ENCODE measurements around the gene PPIC. TPM values are rescaled to one million over a fixed set of nuclear protein-coding genes. Genes with fewer than 3 reads are reported as not detected.

PPIC gene
- total RNA-seq, result 26.5 TPM in 2 replicates
- polyA plus RNA-seq, result 34.7 and 36.4 TPM in 2 replicates
- polyA plus RNA-seq (2011; cell fraction: cytosol; rRNA removed), result 33.3 and 34.3 TPM in 2 replicates
- polyA plus RNA-seq (2011; cell fraction: nucleus; rRNA removed), result 7.6 and 9.2 TPM in 2 replicates
- polyA plus RNA-seq (2012), result 35.8 and 39.6 TPM in 2 replicates
- polyA minus RNA-seq, result 42.2 and 53.6 TPM in 2 replicates
- polyA minus RNA-seq (2011; cell fraction: cytosol; rRNA and poly(A)+ RNA removed), result 12.7 TPM
- polyA minus RNA-seq (2011; cell fraction: nucleus; rRNA and poly(A)+ RNA removed), result 2.7 and 3.4 TPM in 2 replicates
- percentile 45 among the genes with signal in this experiment for Bru-seq, nascent RNA
- percentile 58 among the genes with signal in this experiment for BruChase-seq, experiment 1, labeled RNA remaining after a 6-hour chase
- percentile 51 among the genes with signal in this experiment for BruChase-seq, experiment 2, labeled RNA remaining after a 2-hour chase
- long read RNA-seq, transcript PPIC-201 (5 exons, 1,380 nt), result major isoform, 161 of 167 reads
- long read RNA-seq, partial matches to known transcripts, result 5 of 167 reads
- long read RNA-seq, other reads (novel, unspliced or antisense), result 1 of 167 reads

DNA sequence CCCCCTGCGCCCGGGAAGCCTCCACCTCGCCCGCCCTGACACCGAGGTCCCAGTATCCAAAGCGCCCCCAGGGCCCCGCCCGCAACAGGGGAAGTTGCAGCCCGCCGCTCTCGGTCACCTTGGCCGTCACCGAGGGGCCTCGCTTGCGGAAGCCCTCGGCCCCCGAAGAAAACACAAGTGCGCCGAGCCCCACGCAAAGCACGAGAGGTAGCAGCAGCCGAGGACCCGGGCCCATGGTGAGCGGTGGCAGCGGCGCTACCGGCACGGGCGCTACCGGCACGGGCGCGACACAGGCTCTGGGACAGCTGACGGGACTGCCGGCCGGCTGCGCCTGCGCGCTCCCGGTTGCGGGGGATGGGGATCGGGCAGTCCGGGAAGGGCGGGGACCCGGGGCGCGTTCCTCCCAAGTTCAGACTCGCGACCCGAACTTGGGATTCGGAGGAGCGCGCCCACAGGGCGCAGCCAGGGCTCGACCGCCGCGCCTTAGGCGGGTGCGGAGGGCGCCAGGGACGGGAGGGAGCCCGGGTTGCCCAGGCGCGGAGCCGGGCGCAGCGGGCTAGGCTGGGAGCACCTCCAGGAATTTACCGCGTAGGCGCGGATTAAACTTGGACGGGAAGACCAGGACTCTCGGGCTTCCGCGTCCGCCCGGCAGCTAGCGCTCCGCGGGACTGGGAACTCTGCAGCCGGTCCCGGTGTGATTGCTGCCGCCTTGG lies at the start of gene PPIC:
PPIC (minus strand) TSS at position 335 of the 713 bp plus-strand sequence; CDS start at position 235, 100 bp downstream.
- no peaks in the 10 kb centered on the region for H3K79me2 ChIP-seq (ENCODE audit: control insufficient read depth, insufficient read depth, low read length)
- TF ChIP-seq POLR2AphosphoS5 (IDR thresholded peaks at IDR 0.05; ENCODE audit: insufficient read depth, low read depth, low read length), result peak; percentile 74
- no peak for TF ChIP-seq JUN (IDR thresholded peaks at IDR 0.05; ENCODE audit: borderline replicate concordance, insufficient read depth, insufficient read length, low read depth)
- peak; percentile 82 for TF ChIP-seq POLR2A (IDR thresholded peaks at IDR 0.05; ENCODE audit: low read depth, low read length)
- peak; percentile 75 for FAIRE-seq
- H3K9me1 ChIP-seq (replicated peaks; ENCODE audit: control insufficient read depth, extremely low read depth, insufficient read depth, low read length), result no peaks in the 10 kb centered on the region
- peak within 1 kb of the TSS; percentile 77 to 90 (median 85) for H3K4me3 ChIP-seq (replicated peaks in 1 of 3; ENCODE audit: insufficient read depth in 1 of 3, low read depth in 1 of 3, low read length in 3 of 3)
- POLR2A ChIA-PET, result no interaction called here
- H3K4me1 ChIP-seq (ENCODE audit: control insufficient read depth, extremely low read depth, insufficient read depth, low read length), result peaks cover 8% of the 10 kb centered on the region
- H2AFZ ChIP-seq (ENCODE audit: low read depth, low read length), result peak within 1 kb of the TSS; percentile 99
- H3K9ac ChIP-seq (replicated peaks; ENCODE audit: extremely low read depth, insufficient read depth, low read length), result peak within 1 kb of the TSS; percentile 79
- CTCF ChIA-PET, result no interaction called here
- no peaks in the 10 kb centered on the region for H4K20me1 ChIP-seq (replicated peaks; ENCODE audit: control insufficient read depth, extremely low read depth, insufficient read depth, low read length)
- H3K36me3 ChIP-seq (ENCODE audit: control insufficient read depth in 2 of 2, extremely low read depth in 1 of 2, insufficient read depth in 2 of 2, low read length in 2 of 2), result no peaks in the 10 kb centered on the region
- dilution Hi-C loops (cut with MboI; ENCODE audit: extremely low pct_ligation_motif_present, low sequenced_read_pairs), result no loop called here
- peak within 1 kb of the TSS; percentile 44 for H3K27ac ChIP-seq (ENCODE audit: insufficient read depth, low read depth, low read length)
- intact Hi-C loops (cut with micrococcal nuclease), result loop anchor here (1.0 to 10.0 kb wide), 6 partner anchors 52 to 722 kb away; partner anchors contain the start of genes CSNK1G3, SNCAIP and SNX24
- H3K27me3 ChIP-seq (ENCODE audit: control insufficient read depth in 2 of 2, insufficient read depth in 2 of 2, low read length in 2 of 2), result no peaks in the 10 kb centered on the region
- peak within 1 kb of the TSS; percentile 90 for H3K4me2 ChIP-seq (ENCODE audit: insufficient read depth, low read length)
- no TSS peak for BruUV-seq (replicated peaks)
- DNase-seq (ENCODE audit: low read depth, low spot score), result peak; percentile 86
- H3K9me3 ChIP-seq (replicated peaks; ENCODE audit: control insufficient read depth, insufficient read depth, low read length), result no peaks in the 10 kb centered on the region

DNA sequence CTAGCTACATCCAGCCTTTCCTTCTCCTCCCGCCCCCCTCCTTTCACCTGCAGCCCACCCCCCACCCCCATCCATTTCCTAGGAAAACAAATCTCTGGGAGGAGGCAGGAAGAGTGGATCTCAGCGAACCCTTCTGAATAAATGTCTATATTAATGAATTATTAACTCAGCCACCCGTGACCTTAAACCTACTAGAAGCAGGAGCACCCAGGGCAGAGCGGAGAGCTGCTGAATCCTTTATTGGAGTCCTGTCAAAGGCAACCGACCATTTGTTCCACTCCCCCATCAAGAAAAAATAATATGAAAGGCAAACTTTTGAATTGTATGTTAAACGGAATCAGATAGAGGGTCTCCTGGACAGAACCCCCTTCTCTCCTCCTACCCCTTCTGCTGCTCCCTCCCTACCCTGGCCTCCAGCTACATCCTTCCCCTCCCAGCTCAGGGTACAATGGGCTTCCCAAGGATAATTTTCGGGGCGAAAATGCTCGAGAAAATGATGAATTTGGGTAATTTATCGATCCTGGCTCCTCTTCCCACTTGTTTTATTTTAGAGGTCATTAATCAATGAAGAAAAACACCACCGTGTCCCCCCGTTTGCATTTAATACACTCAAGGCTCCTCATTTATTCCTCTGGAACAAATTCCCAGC lies 49.2 kb upstream of the PPIC start:
- BruUV-seq (replicated peaks), result no TSS peak
- FAIRE-seq (no peak), DNase-seq (ENCODE audit: low read depth, low spot score) (no peak)
- no peaks in the 10 kb centered on the region for H4K20me1 ChIP-seq (replicated peaks; ENCODE audit: control insufficient read depth, extremely low read depth, insufficient read depth, low read length)
- no peak overlapping the region for H3K27ac ChIP-seq (ENCODE audit: insufficient read depth, low read depth, low read length)
- no peaks in the 10 kb centered on the region for H3K79me2 ChIP-seq (ENCODE audit: control insufficient read depth, insufficient read depth, low read length)
- no peaks in the 10 kb centered on the region for H3K36me3 ChIP-seq (ENCODE audit: control insufficient read depth in 2 of 2, extremely low read depth in 1 of 2, insufficient read depth in 2 of 2, low read length in 2 of 2)
- peaks cover 69 to 96% of the 10 kb centered on the region in 2 experiments for H3K27me3 ChIP-seq (ENCODE audit: control insufficient read depth in 2 of 2, insufficient read depth in 2 of 2, low read length in 2 of 2)
- no peak overlapping the region for H3K4me3 ChIP-seq (replicated peaks in 1 of 3; ENCODE audit: insufficient read depth in 1 of 3, low read depth in 1 of 3, low read length in 3 of 3)
- peaks cover 16% of the 10 kb centered on the region for H3K4me1 ChIP-seq (ENCODE audit: control insufficient read depth, extremely low read depth, insufficient read depth, low read length)
- CTCF ChIA-PET, result no interaction called here
- H3K4me2 ChIP-seq (ENCODE audit: insufficient read depth, low read length), result no peak overlapping the region
- no peak for TF ChIP-seq JUN (IDR thresholded peaks at IDR 0.05; ENCODE audit: borderline replicate concordance, insufficient read depth, insufficient read length, low read depth)
- no peak for TF ChIP-seq CTCF (IDR thresholded peaks at IDR 0.05; ENCODE audit: extremely low read depth in 1 of 2, insufficient read depth in 1 of 2, low read depth in 1 of 2, low read length in 2 of 2)
- TF ChIP-seq MYC (IDR thresholded peaks at IDR 0.05; ENCODE audit: low read depth, low read length), result no peak
- TF ChIP-seq, protein P1, sequence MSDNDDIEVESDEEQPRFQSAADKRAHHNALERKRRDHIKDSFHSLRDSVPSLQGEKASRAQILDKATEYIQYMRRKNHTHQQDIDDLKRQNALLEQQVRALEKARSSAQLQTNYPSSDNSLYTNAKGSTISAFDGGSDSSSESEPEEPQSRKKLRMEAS (IDR thresholded peaks at IDR 0.05; ENCODE audit: insufficient read depth, insufficient read length), result no peak
- no peak for TF ChIP-seq GATA2 (IDR thresholded peaks at IDR 0.05; ENCODE audit: insufficient read depth, insufficient read length, low read depth, low read length)
- no peak for TF ChIP-seq POLR2AphosphoS5 (IDR thresholded peaks at IDR 0.05; ENCODE audit: insufficient read depth, low read depth, low read length)
- TF ChIP-seq FOS (IDR thresholded peaks at IDR 0.05; ENCODE audit: borderline replicate concordance, insufficient read depth, low read length), result no peak
- TF ChIP-seq POLR2A (IDR thresholded peaks at IDR 0.05; ENCODE audit: low read depth, low read length), result no peak
- TF ChIP-seq EZH2 (IDR thresholded peaks at IDR 0.05; ENCODE audit: borderline replicate concordance, low read depth, low read length, severe bottlenecking), result no peak
- intact Hi-C loops (cut with micrococcal nuclease) (no loop called here), dilution Hi-C loops (cut with MboI; ENCODE audit: extremely low pct_ligation_motif_present, low sequenced_read_pairs) (no loop called here)
- no peak overlapping the region for H3K9ac ChIP-seq (replicated peaks; ENCODE audit: extremely low read depth, insufficient read depth, low read length)
- POLR2A ChIA-PET, result no interaction called here
- no peaks in the 10 kb centered on the region for H3K9me1 ChIP-seq (replicated peaks; ENCODE audit: control insufficient read depth, extremely low read depth, insufficient read depth, low read length)
- no peak overlapping the region for H2AFZ ChIP-seq (ENCODE audit: low read depth, low read length)
- no peaks in the 10 kb centered on the region for H3K9me3 ChIP-seq (replicated peaks; ENCODE audit: control insufficient read depth, insufficient read depth, low read length)

Data from endothelial cell of umbilical vein (primary cell).